ENCODE data around the gene CLIC5. TPM values are rescaled to one million over a fixed set of nuclear protein-coding genes. Genes with fewer than 3 reads are reported as not detected.
A peak's percentile ranks its signal among the peaks of the same experiment; 100 is the strongest.

CLIC5 gene
- total RNA-seq, 1 donor from 2014 or later = 0.24 TPM

DNA sequence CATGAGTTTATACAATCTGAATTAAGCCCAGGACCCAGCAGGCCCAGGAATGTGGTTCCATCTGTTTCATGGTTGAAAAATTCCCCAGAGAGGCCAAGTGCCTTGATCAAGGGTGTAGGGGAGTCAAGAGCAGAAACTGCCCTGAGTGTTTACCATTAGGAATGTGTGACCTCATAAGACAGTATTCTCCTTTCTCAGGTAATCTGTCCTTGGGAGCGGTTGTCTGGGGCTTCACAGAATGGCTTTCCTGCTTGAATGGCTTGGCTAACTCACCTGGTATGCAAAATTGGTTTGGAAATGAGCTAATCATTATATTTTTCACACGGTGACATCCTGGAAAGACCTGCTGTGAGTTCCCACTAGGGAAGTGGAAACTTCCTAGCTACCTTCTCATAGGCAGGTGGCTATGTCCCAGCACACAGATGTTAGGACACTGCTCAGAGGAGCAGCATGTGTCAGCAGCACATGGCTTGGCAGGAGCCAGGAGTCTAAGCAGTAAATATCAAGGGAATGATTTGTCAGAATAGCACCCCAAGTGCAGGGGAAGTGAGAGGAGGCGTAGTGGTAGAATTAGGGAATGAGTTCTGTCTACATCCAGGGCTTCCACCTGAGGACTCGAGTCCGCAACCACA lies 17.7 kb downstream of the CLIC5 start:
- no peak for ATAC-seq

- no peak for ATAC-seq
Measured at GRCh38 chr6:45991189-45991588, 24.5 kb downstream of the CLIC5 start.

GRCh38 chr6:45990162-45990561 lies 25.5 kb downstream of the CLIC5 start:
- ATAC-seq = no peak

- no peak for ATAC-seq
Measured at GRCh38 chr6:45988635-45989034, 27.0 kb downstream of the CLIC5 start.

DNA sequence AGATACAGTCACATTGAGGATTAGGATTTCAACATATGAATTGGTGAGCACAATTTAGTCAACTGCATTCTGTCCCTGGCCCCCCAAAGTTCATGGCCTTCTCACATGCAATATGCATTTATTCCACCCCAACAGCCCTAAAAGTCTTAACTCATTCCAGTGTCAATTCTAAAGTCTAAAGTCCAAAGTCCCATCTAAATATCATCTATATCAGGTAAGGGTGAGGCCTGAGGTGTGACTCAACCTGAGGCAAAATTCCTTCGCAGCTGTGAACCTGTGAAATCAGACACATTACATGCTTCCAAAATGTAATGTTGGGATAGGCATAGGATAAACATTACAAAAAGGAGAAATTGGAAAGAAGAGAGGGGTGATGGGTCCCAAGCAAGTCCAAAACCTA lies 27.8 kb downstream of the CLIC5 start:
- no peak for ATAC-seq

GRCh38 chr6:45986746-45987274 lies 28.9 kb downstream of the CLIC5 start:
- ATAC-seq = no peak

GRCh38 chr6:45984788-45985425 lies 30.8 kb downstream of the CLIC5 start:
- no peak for ATAC-seq

DNA sequence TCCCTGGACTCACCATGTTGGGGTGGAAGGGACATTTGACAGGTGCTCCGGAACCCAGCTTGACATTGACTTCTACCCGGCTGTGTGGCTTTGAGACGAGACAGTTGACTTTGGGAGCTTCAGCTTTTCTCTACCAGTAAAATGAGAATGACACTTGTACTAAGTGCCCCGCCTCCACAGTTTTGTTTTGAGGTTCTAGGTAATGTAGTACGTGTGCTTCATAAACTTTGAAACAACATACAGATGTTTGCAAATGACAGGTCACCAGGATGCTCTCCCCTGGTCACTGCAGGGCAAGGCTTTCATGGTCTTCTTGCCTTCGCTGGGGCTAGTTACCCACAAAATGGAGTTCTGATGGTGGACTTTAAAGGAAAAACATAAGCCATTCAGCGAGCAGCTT lies 31.3 kb downstream of the CLIC5 start:
- no peak for ATAC-seq

DNA sequence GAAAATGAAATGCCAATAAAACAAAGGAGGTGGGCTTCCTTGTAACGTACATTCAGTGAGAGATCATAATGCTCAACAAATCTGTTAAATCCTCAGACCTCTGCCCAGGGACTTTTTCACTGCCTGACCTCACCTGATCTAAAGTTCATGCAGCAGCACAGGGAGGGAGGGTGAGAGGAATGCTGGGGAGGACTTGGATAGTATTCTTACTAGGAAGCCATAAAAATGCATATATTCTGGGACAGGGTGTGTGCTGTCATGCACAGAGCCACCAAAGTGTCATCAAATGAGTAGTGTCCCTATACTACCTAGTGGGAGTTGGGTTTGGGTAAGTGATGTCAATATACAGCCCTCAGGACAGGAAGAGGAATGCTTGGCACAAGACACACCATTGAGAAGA lies 32.6 kb downstream of the CLIC5 start:
- ATAC-seq = no peak

- ATAC-seq = no peak
Measured at GRCh38 chr6:45982280-45983036, 33.2 kb downstream of the CLIC5 start.

DNA sequence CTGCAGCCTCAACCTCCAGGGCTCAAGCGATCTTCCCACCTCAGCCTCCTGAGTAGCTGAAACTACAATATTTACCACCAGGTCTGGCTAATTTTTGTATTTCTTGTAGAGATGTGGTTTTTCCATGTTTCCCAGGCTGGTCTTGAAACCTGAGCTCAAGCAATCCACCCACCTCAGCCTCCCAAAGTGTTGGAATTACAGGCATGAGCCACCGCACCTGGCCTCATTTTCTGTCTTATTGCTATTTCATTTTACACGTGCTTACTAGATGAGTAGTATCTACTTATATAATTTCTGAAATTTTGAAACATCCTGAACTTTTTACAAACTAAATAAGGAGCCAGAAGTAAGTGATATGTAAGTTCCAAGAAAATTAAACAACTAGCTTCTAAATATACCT lies 34.6 kb downstream of the CLIC5 start:
- ATAC-seq = no peak

- no peak for ATAC-seq
Measured at GRCh38 chr6:45979311-45979710, 36.3 kb downstream of the CLIC5 start.

- ATAC-seq = no peak
Measured at GRCh38 chr6:45974596-45974995, 41.1 kb downstream of the CLIC5 start.

DNA sequence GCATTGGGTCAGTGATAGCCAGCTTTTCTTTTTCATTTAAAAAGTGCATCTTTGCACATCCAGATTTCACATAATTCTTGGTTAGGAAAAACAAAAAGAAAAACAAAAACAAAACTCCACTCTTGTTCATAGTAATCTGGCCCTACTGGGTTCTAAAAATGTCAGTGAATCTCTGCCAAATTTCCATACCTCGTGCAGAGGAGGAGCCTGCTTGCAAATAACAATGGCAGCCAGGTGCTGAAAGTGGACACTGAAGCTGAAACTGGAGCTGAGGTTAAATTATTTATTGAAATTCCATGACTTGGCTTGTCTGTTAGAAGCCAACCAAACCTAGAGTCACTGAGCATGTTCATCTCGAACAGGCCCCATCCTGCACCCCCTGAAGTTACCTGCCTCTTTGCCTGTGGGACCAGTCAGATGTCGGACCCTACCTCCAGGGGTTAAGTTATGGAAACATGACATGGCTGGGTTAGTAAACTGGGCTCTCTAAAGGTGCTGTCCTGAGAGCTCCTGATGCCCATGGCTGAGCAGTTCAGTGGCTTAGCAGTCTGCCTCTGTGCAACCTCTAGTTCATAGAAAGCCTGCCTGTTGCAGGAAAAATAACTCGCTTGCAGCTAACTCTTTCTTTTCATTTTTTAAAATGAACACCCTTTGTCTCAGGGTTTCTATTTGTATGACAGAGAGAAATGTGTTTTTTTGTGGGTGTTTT lies 42.7 kb downstream of the CLIC5 start:
- ATAC-seq = no peak

- ATAC-seq = no peak
Measured at GRCh38 chr6:45971287-45971686, 44.4 kb downstream of the CLIC5 start.

DNA sequence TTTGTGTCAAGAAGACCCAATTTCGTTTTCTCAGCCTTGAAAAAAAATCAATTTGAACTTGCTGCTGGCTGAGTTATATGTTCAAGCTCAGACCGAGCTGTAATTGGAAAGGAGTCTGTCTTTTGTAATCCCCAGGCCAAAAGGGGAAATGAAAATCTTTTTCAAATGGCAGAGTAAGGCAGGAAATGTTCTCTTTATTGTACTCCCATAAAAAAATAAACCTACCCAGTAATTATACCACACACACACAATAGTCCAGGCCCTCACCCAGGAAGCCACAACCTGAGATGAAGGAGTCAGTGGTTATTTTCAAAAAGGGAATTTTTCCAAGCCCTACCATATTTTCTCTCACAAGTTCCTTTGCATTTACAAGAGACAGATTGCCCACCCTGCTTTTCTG lies 45.3 kb downstream of the CLIC5 start:
- no peak for ATAC-seq

GRCh38 chr6:45969883-45970282 lies 45.8 kb downstream of the CLIC5 start:
- ATAC-seq = no peak

DNA sequence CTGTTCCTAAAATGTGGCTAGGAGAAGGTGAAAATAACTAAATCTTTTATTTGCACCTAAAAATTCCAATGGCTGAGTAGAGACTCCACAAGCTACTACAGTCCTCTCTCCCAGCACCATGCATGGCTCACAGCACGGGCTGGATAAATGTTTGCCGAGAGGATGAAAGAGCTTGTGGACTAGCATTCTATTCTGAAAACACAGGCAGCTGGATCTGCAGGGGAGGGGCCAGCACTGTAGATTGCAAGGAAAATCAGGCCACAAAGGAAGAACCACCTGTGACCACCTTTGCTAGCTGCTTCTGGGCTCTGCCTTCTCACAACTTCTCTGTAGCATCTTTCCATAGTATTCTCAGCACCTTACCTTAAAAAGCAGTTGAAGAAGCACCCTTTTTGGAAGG lies 46.6 kb downstream of the CLIC5 start:
- ATAC-seq = no peak

DNA sequence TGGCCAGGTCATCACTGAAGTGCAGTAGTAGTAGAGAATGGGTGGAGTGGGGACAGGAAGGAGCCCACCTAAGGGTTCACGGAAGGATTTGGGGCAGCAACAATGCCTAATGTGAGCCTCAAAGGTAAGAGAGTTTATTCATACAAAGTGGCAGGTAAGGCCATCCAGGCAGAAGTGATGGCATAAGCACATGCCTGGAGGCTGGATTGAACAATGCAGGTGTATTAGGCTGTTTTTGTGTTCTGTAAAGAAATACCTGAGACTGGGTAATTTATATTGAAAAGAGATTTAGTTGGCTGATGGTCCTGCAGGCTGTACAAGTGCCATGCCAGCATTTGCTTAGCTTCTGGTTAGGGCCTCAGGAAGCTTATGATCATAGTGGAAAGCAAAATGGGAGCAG lies 48.3 kb downstream of the CLIC5 start:
- peak; percentile 28 for ATAC-seq

- ATAC-seq = no peak
Measured at GRCh38 chr6:45966797-45967196, 48.9 kb downstream of the CLIC5 start.

DNA sequence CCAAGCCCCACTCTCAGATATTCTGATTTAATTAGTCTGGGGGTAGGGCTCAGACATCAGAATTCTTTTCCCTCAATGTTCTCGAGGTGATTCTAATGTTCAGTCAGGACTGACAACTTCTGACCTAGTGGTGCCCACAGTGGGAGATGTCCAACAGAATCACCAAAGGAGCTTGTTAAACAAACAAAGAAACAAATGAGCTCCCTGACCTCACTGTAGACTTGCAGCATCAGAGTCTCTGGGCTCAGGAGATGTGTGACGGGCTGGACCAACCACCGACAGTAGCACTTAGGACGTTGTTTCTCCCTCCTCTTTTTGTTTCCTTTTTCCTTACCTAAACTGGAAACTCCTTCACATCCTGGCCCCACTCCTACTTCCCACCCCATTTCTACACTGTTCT lies 49.3 kb downstream of the CLIC5 start:
- ATAC-seq = no peak

- ATAC-seq = no peak
Measured at GRCh38 chr6:45965792-45966191, 49.9 kb downstream of the CLIC5 start.

- no peak for ATAC-seq
Measured at GRCh38 chr6:45965007-45965406, 50.7 kb downstream of the CLIC5 start.
